Posterior vena cava (tissue), 2 donors: Measurements from ENCODE around the gene MYBBP1A. TPM values are rescaled to one million over a fixed set of nuclear protein-coding genes. Genes with fewer than 3 reads are reported as not detected.

Experiments used
- DNase-seq: peaks from one replicate; pipeline ENCODE4 v3.0.0-alpha.2; 2020; ENCODE audit warnings: low spot score
- intact Hi-C, 2 donors: fragments of 100-400 bp; cut with DNase I; formaldehyde crosslinking; loops; one replicate each; pipeline versions ENCODE4 v1.14.1 to v1.14.2; 2022 to 2023
- total RNA-seq, 2 donors: library from RNA; stranded (reverse); fragmentation: NEBNext Ultra II Directional; extraction: Animal tissue kit (Norgen Biotek cat#: 25700); gene quantifications; one replicate each; pipeline ENCODE4 v1.2.1, GENCODE V29; 2021
- donor health status: DM: yes; HTN: yes; CAD: no.
- donor health status: DM: yes; HTN: yes; CAD: no.

The MYBBP1A gene
- total RNA-seq, 2 donors from 2014 or later = 37.9 to 41.0 TPM

- intact Hi-C loops = no loop called here
- peak; percentile 80 for DNase-seq
Measured at GRCh38 chr17:4555873-4556759, 932 bp upstream of the MYBBP1A start.

GRCh38 chr17:4554441-4554996 lies 665 bp downstream of the MYBBP1A start:
- peak; percentile 40 for DNase-seq
- intact Hi-C loops = no loop called here

- peak; percentile 48 for DNase-seq
Measured at GRCh38 chr17:4553669-4554068, 1.5 kb downstream of the MYBBP1A start.

GRCh38 chr17:4551796-4552525 lies 3.2 kb downstream of the MYBBP1A start:
- DNase-seq = peak; percentile 70
- intact Hi-C loops = no loop called here

More at GRCh38 chr17:4553669-4554068, 1.5 kb downstream of the MYBBP1A start:
- intact Hi-C loops = no loop called here

- intact Hi-C loops = no loop called here
- DNase-seq = peak; percentile 58
Measured at GRCh38 chr17:4551141-4551540, 4.0 kb downstream of the MYBBP1A start.

GRCh38 chr17:4550534-4551039 lies 4.6 kb downstream of the MYBBP1A start:
- intact Hi-C loops = no loop called here
- DNase-seq = peak; percentile 56

GRCh38 chr17:4549781-4550533 lies 5.2 kb downstream of the MYBBP1A start:
- intact Hi-C loops = no loop called here
- DNase-seq = peak; percentile 65

GRCh38 chr17:4548721-4549531 lies 6.3 kb downstream of the MYBBP1A start:
- DNase-seq = peak; percentile 62
- intact Hi-C loops = no loop called here

GRCh38 chr17:4548061-4548461 lies 7.1 kb downstream of the MYBBP1A start:
- peak; percentile 76 for DNase-seq

GRCh38 chr17:4547118-4547906 lies 7.9 kb downstream of the MYBBP1A start:
- intact Hi-C loops = no loop called here
- no peak for DNase-seq

More at GRCh38 chr17:4548061-4548461, 7.1 kb downstream of the MYBBP1A start:
- intact Hi-C loops = no loop called here

- DNase-seq = no peak
- intact Hi-C loops = no loop called here
Measured at GRCh38 chr17:4545217-4545951, 9.8 kb downstream of the MYBBP1A start.

GRCh38 chr17:4544951-4545216 lies 10.3 kb downstream of the MYBBP1A start:
- peak; percentile 72 for DNase-seq

GRCh38 chr17:4544135-4544950 lies 10.8 kb downstream of the MYBBP1A start:
- no peak for DNase-seq
- intact Hi-C loops = loop anchor here in 1 of 2 donors (5.0 kb wide), 1 partner anchor 117 kb away; no protein-coding TSS in a partner anchor

More at GRCh38 chr17:4544951-4545216, 10.3 kb downstream of the MYBBP1A start:
- intact Hi-C loops = loop anchor here in 1 of 2 donors (5.0 kb wide), 1 partner anchor 118 kb away; no protein-coding TSS in a partner anchor

- no peak for DNase-seq
- intact Hi-C loops = loop anchor here in 1 of 2 donors (5.0 kb wide), 1 partner anchor 116 kb away; no protein-coding TSS in a partner anchor
Measured at GRCh38 chr17:4543557-4544026, 11.6 kb downstream of the MYBBP1A start.

GRCh38 chr17:4542726-4543191 lies 12.4 kb downstream of the MYBBP1A start:
- intact Hi-C loops = loop anchor here in 1 of 2 donors (5.0 kb wide), 1 partner anchor 115 kb away; no protein-coding TSS in a partner anchor
- no peak for DNase-seq
